AG04449 (cell line): Measurements from ENCODE around the gene EXT2.

ENCODE experiments used
- CTCF ChIA-PET: fragments of 350-600 bp; formaldehyde crosslinking; extraction: SDS; loops from one replicate; lab custom pipeline; 2021; ENCODE audit warnings: antibody characterized with exemption; lab: Yijun Ruan, JAX
- POLR2A ChIA-PET: fragments of 400-600, 350-600 bp; formaldehyde crosslinking; extraction: SDS; loops from one replicate; lab custom pipeline; 2020; ENCODE audit warnings: antibody characterized with exemption, inconsistent platforms; lab: Yijun Ruan, JAX
- DNase-seq: peaks from one replicate; pipeline ENCODE4 v3.0.0-alpha.2; 2010; ENCODE audit warnings: low read depth, low spot score
- H3K4me3 ChIP-seq: 2 replicates; pipeline ENCODE4 v1.5.1; 2011; ENCODE audit warnings: low read depth, mild to moderate bottlenecking, control low read depth, low read length
- TF ChIP-seq, protein P1 (sequence below): IDR thresholded peaks from one replicate; pipeline ENCODE4 v1.5.1; 2011; ENCODE audit warnings: mild to moderate bottlenecking, moderate library complexity, low read length, control low read depth, inconsistent platforms; ENCODE audit not compliant: insufficient read depth; ENCODE audit errors: missing control alignments

The EXT2 gene

DNA sequence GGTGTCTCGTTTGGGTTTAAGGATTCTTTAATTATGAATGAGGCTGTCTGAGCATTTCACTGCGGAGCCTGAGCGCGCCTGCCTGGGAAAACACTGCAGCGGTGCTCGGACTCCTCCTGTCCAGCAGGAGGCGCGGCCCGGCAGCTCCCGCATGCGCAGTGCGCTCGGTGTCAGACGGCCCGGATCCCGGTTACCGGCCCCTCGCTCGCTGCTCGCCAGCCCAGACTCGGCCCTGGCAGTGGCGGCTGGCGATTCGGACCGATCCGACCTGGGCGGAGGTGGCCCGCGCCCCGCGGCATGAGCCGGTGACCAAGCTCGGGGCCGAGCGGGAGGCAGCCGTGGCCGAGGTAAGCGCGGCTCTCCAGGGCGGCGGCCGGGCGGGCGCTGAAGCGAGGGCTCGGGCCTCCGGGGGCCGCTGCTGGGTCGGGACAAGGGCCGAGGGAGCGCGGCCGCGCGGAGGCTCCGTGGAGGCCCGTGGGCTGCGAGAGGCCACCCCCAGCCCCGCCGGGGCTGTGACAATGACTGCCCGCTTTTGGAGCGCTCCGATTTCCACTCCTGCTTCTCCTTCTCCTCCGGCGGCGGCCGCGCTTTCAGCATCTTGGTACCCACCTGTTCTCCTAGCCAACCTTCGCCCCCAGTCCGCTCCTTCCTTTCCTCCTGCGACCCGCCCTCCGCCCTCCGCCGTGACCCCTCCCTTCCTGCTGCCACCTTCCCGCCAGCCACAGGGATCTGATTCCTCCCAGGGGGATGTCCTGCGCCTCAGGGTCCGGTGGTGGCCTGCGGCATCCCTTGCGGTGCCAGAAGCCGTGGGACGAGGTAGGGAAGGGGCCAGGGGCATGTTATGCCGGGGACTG is at the start of gene EXT2:
Gene EXT2, plus strand, starts transcription at position 173 of the 854 bp plus-strand sequence. CDS start 12,035 bp downstream, outside the sequence.
- ChIA-PET POLR2A (no interaction called here), CTCF (interaction anchor here (0.8 to 12.0 kb wide), 35 partner anchors 9 to 522 kb away, joined by 3 to 217 read pairs (median 6); partner anchors contain the start of gene ACCS)
- peak; percentile 19 for DNase-seq

DNA sequence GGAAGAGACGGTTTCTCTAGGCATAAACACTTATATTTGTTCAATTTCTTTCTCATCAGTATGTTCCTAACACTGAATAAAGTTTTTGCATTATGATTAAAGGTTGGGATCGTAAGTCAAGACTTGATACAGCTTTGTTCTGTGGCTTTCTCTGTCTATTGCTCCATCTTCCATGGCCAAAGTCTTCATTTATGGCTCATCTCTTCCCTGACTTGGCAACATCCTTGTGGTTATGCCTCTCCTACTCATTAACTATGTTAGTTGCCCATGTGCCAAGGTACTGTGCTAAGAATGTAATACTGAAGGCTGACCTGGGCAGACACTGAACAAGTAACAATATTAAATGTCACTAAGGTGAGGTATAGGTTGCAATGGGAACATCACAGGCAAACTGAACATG is 49.3 kb upstream of the EXT2 start:
- ChIA-PET POLR2A (no interaction called here), CTCF (interaction anchor here (0.8 to 17.9 kb wide), 6 partner anchors 8 to 152 kb away, joined by 3 to 444 read pairs (median 3); partner anchors contain the start of gene ACCS)
- H3K4me3 ChIP-seq: no peak overlapping the region
- TF ChIP-seq, protein P1, sequence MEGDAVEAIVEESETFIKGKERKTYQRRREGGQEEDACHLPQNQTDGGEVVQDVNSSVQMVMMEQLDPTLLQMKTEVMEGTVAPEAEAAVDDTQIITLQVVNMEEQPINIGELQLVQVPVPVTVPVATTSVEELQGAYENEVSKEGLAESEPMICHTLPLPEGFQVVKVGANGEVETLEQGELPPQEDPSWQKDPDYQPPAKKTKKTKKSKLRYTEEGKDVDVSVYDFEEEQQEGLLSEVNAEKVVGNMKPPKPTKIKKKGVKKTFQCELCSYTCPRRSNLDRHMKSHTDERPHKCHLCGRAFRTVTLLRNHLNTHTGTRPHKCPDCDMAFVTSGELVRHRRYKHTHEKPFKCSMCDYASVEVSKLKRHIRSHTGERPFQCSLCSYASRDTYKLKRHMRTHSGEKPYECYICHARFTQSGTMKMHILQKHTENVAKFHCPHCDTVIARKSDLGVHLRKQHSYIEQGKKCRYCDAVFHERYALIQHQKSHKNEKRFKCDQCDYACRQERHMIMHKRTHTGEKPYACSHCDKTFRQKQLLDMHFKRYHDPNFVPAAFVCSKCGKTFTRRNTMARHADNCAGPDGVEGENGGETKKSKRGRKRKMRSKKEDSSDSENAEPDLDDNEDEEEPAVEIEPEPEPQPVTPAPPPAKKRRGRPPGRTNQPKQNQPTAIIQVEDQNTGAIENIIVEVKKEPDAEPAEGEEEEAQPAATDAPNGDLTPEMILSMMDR: no peak
- DNase-seq: no peak

More for the DNA sequence above, at the start of gene EXT2:
- TF ChIP-seq, protein P1: peak; percentile 97
- H3K4me3 ChIP-seq: peak within 1 kb of the TSS; percentile 82

DNA sequence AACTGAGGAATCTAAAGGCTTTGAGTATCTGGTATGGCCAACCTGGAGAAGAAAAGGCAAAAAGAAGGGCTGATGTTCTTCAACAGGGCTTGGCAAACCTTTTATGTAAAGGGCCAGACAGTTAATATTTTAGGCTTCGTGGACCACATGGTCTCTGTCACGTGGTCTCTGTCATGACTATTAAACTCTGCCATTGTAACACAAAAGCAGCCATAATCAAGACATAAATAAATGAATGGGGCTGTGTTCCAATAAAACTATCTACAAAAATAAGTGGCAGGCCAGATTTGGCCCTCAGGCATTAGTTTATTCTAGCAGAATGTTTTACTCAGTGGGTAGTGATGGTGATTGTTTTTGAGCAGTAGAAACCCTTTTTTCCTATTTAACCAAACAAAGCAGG is 48.2 kb upstream of the EXT2 start:
- ChIA-PET CTCF (interaction anchor here (17.9 kb wide), 1 partner anchor 154 kb away, joined by 444 read pairs; no protein-coding TSS in a partner anchor), POLR2A (no interaction called here)
- TF ChIP-seq, protein P1: no peak
- H3K4me3 ChIP-seq: no peak overlapping the region
- DNase-seq: no peak

DNA sequence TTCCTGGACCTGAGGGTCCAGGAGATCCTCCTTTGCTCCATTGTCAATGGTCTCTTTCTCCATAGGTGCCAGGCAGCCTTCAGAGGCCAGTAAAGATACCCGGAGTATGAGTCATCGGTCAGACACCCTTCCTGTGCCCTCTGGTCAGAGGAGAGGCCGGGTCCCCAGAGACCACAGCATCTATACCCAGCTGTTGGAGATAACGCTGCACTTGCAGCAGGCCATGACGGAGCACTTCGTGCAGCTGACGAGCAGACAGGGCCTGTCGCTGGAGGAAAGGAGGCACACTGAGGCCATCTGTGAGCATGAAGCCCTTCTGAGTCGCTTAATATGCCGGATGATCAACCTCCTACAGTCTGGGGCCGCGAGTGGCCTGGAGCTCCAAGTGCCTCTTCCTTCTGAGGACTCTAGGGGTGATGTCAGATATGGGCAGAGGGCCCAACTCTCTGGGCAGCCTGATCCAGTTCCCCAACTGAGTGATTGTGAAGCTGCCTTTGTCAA is 47.5 kb upstream of the EXT2 start, which contains the start of gene ACCSL:
Gene ACCSL, plus strand, starts transcription at position 51 of the 501 bp plus-strand sequence. Its CDS starts 56 bp downstream, at position 107.
- CTCF ChIA-PET: interaction anchor here (1.1 kb wide), 1 partner anchor 10 kb away, joined by 4 read pairs; no protein-coding TSS in a partner anchor
- TF ChIP-seq, protein P1: no peak
- H3K4me3 ChIP-seq: no peak within 1 kb of the TSS
- no peak for DNase-seq
- POLR2A ChIA-PET: no interaction called here

DNA sequence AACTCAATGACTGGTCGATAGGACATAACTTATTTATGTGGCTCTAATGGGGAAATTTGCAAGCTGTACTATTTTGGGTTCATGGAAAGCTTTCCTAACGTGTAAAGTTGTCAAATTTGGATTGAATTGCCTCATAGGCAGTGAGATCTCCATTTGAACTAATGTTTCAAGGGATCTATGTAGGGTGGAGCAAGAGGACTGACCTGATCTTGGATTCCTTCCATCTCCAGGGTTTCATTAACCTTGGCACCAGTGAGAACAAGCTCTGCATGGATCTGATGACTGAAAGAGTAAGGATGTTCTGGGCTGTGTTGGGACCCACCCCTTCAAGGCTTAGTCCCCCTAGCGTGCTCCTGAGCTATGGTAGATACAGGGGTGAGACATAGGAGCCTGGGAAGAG is 45.6 kb upstream of the EXT2 start:
- no peak overlapping the region for H3K4me3 ChIP-seq
- TF ChIP-seq, protein P1: no peak
- ChIA-PET POLR2A (no interaction called here), CTCF (interaction anchor here (0.7 to 1.1 kb wide), 4 partner anchors 10 to 160 kb away, joined by 3 to 4 read pairs (median 4); no protein-coding TSS in a partner anchor)
- DNase-seq: no peak

DNA sequence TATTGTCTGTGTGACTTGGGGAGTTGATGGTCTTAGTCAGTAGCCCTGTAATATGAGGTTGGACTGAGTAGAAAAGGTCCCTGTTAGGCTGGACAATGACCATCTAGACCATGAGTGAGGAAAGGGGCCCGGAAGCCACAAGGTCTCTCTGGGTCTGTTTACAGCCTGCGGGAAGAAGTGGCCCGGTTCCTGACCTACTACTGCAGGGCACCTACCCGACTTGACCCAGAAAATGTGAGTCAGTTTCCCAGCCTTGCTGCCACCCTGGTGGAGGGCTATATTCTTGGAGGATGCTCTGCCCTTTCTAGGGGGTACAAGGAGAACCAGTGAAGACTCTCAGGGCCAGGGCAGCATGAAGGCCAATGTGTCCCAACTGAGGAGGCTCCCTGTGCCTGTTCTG is 44.3 kb upstream of the EXT2 start:
- no peak for DNase-seq
- POLR2A ChIA-PET: no interaction called here
- H3K4me3 ChIP-seq: no peak overlapping the region
- TF ChIP-seq, protein P1: no peak
- CTCF ChIA-PET: no interaction called here
